ENCODE measurements around the gene GEN1. TPM values are rescaled to one million over a fixed set of nuclear protein-coding genes. Genes with fewer than 3 reads are reported as not detected.
A peak's percentile ranks its signal among the peaks of the same experiment; 100 is the strongest.

The GEN1 gene
- total RNA-seq, 1 donor: 4.0 TPM

DNA sequence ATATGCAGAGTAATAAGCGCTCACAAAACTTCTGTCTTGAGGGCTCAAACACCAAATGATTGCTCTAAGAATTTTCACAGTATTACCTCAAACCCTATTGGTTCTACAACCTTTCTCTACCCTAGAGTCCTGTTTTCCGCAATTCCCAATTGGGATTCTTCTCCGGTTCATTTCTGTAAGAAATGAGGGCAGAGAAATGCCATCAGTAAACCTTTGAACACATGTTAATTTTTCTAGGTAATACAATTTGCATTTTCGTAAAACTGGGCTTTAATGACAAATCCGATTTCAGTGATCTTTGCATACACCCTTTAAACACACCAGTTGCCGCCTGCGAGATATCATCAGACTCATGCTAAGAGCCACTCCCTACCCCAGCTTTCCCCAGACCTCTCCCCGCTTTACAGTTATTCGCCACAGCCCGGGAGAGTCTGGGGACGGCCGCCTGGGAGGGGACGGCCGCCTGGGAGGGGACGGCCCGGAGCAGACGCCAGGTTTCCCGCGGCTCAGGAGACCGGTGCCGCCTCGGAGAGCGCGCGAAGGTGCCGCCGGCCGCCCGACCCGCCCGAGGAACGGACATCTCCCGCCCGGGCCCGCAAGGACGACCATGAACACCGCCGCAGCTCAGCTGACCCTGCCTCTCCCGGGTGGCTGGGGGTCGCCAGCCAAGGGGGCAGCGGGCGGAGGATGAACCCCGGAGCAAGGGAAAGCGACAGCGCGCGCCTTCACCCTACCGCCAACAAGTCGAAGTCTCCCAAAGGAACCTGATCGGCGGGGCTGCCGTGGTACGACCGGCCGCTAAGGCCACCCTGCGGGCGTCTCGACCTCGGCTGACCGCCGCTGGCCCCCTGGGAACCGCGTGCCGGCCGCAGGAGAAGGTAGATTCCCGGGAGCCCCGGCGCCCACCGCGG, 791 bp upstream of the GEN1 start:
- peak in 2 of 3 donors; percentile 36 to 50 for DNase-seq (ENCODE audit: low read depth in 2 of 3, low spot score in 2 of 3)

DNA sequence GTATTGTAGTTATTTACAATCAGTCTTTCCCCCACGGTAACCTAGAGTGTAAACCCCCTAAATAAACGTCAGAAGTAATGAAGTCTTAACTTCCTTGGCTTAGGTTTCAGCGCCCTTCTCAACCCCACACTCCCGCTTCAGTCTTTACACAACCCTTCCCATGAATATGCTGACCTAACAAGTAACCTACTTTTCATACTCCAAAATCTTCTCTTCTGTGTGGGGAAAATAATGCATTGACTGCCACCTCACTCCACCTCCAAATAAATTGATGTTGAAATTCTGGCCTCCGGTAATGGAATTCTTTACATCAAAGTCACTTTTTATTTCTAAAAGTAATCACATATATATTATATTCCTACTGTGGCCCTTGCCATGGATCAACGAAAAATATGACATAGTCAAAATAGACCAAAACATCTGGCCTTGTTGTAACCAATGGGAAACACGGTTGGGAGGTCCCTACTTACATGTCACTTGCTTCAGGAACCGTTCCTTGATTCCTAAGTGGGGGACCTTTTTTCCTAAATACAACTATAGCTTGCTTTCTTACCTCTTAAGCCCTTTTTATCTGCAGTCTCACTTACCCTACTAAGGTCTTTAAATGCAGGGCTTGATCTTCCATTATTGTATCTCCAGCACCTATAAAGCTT, 961 bp downstream of the GEN1 start:
- DNase-seq (ENCODE audit: low read depth in 2 of 3, low spot score in 2 of 3): peak in 1 of 3 donors; percentile 12

GRCh38 chr2:17756668-17757067, 2.7 kb downstream of the GEN1 start:
- DNase-seq (ENCODE audit: low read depth in 2 of 3, low spot score in 2 of 3): no peak

DNA sequence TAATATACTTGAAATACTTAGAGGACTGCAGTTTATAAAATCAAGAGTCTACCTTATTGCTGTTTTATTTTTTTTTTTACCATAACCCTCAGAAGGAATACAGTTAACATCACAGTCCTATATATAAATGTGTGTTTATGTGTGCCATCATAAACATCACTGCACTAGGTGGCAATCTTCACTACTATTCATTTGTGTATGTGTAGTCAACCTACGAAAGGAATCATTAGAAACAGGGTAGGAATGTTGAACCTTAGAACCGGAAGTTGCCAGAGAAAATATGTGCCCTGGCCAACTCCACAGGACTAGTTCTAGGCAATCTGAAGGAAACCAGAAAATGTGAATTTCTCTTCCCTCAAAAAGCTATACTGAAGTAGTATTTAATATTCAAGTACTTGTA, 3.4 kb downstream of the GEN1 start:
- no peak for DNase-seq (ENCODE audit: low read depth in 2 of 3, low spot score in 2 of 3)

GRCh38 chr2:17758118-17758517, 4.2 kb downstream of the GEN1 start:
- no peak for DNase-seq (ENCODE audit: low read depth in 2 of 3, low spot score in 2 of 3)

- DNase-seq (ENCODE audit: low read depth in 2 of 3, low spot score in 2 of 3): no peak
These were observed 5.9 kb downstream of the GEN1 start for GRCh38 chr2:17759805-17760204.

DNA sequence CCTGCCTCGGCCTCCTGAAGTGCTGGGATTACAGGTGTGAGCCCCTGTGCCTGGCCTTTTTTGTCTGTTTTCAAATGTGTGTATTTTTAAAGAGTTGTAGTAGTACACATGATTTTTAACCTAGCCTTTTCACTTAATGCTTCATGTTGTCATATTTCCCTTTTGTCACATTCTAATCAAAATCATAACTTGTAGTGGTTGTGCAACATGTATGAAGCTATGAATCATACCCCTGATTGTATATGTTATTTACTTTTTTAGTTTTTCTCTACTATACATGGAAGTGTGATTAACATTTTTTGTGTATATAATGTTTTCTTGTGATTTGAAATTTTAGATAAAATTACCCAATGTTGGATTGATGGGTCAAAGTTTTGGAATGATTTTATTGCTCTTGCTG, 8.5 kb downstream of the GEN1 start:
- no peak for DNase-seq (ENCODE audit: low read depth in 2 of 3, low spot score in 2 of 3)

DNA sequence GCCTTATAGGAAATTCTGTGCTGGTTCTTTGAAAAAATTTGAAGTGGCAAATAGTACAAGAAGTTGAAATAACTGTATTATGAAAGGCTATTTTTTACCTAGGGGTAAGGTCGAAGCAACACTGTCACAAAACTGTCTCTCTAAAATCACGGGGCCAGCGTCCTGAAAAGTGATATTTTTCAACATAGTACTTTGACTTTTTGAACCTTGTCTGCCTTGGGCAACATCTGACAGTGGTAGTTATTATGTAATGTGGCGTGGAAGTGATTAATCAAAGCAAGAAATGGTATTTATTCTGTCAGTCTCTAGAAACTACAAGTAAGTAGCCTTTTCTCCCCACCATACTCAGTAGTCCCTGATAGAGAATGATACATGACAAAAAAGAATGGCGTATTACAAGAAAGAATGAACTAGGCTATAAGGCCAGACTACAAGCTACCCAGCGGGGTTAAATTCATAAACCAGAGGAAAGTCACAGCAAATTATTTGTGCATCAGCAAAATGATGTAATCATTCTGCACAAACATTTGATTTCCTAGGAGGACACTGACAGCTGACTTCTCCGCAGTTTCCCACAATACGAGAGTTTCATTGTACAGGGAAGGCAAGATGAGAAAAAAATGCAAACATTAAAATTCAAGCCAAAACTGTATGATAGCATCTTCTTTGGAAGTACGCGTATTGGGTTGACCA, 9.8 kb downstream of the GEN1 start:
- DNase-seq (ENCODE audit: low read depth in 2 of 3, low spot score in 2 of 3): no peak

GRCh38 chr2:17765398-17765797, 11.5 kb downstream of the GEN1 start:
- DNase-seq (ENCODE audit: low read depth in 2 of 3, low spot score in 2 of 3): no peak

GRCh38 chr2:17768894-17769293, 15.0 kb downstream of the GEN1 start:
- DNase-seq (ENCODE audit: low read depth in 2 of 3, low spot score in 2 of 3): no peak

DNA sequence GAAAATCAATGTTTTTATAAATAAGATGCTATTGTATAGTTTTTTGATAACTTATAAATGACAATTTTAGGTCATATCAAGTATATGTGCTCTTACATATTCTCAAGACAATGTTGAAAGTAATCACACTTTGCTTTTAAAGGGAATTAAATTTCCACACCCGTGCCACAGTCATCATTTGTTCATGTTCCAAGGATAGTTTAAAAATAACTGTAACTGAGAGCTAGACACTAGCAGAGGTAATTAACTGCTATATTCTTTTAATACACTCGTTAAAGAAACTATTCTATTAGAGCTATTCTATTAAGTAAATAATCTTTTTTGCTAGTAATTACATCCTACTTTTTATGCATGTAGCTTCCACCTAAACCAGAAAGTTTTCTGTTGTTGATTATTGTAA, 18.0 kb downstream of the GEN1 start:
- DNase-seq (ENCODE audit: low read depth in 2 of 3, low spot score in 2 of 3): no peak

DNA sequence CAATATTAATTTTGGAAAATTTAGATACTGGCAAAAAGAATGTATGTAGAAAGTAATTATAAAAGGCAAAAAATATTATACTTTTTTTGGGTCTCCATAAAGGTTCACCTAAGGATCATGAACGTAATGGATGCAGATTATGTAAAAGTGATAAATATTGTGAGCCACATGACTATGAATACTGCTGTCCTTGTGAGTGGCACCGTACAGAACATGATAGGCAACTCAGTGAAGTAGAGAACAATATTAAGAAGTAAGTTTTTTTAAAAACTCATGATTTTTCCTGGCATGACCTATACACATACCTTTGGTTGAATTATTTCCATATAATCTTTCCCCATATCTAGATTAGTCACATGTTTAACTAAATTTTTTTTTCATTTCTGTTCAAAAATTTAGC, 18.6 kb downstream of the GEN1 start:
- no peak for DNase-seq (ENCODE audit: low read depth in 2 of 3, low spot score in 2 of 3)

DNA sequence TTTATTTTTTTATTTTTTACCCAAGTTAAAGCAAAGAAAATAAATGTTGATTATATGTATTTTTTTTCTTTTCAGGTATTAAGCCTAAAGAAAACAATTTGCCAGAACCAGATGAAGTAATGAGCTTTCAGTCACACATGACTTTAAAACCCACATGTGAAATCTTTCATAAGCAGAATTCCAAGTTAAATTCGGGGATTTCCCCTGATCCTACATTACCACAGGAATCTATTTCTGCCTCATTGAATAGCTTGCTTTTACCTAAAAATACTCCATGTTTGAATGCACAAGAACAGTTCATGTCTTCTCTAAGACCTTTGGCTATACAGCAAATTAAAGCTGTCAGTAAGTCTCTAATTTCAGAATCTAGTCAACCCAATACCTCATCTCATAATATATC, 26.6 kb downstream of the GEN1 start:
- no peak for DNase-seq (ENCODE audit: low read depth in 2 of 3, low spot score in 2 of 3)

GRCh38 chr2:17781482-17781881, 27.5 kb downstream of the GEN1 start:
- DNase-seq (ENCODE audit: low read depth in 2 of 3, low spot score in 2 of 3): no peak

- DNase-seq (ENCODE audit: low read depth in 2 of 3, low spot score in 2 of 3): no peak
These were observed 32.8 kb downstream of the GEN1 start for GRCh38 chr2:17786727-17787126.

- DNase-seq (ENCODE audit: low read depth in 2 of 3, low spot score in 2 of 3): no peak
These were observed 34.8 kb downstream of the GEN1 start for GRCh38 chr2:17788773-17789172.

DNA sequence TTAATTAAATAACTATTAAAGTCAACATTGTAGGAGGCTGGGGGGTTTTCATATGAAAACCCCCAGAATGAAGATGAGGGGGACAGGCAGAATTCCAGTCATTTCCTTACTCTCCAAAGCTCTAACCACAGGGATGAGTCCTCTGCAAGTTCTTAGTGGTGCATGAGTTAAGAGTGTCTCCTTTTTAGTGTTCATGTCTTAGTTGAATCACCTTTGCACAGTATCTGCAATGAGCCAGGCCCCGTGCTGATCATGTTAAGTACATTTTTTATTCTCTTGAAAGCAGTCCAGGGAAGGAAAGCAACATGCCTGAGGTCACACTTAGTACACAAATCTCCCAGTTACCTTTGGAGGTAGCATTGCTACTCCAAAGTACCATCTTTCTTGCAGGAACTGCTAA, 36.6 kb downstream of the GEN1 start:
- no peak for DNase-seq (ENCODE audit: low read depth in 2 of 3, low spot score in 2 of 3)

DNA sequence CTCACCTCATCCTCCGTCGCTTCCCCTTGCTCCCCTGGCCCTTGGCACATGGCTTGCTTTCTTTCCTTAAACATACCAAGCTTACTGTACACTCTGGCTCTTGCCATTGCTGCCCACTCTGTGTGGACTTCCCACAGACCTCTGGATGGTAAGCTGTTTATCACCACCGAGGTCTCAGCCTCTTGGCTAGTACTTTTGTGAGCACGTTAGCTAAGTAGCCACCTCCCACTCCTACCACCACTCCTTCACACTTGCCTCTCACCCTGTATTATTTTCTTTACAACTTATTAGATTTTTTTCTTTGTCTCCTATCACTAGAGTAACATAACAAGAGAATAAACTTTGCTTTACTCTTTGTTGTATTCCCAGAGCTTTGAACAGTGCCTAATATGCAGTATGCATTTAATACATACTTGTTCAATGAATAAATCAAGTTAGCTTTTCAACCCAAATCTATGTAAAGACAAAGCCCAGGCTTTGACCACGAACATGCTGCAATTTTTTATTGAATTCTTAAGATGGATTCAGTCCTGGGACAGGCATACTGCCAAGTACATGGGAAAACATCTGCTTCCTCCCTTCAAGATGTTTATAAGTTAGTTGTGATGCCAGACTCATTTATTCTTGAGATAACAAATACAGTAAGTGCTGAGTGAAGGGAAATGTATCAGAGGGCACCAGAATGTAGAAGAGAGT, 37.3 kb downstream of the GEN1 start:
- peak in 2 of 3 donors; percentile 85 to 96 for DNase-seq (ENCODE audit: low read depth in 2 of 3, low spot score in 2 of 3)

DNA sequence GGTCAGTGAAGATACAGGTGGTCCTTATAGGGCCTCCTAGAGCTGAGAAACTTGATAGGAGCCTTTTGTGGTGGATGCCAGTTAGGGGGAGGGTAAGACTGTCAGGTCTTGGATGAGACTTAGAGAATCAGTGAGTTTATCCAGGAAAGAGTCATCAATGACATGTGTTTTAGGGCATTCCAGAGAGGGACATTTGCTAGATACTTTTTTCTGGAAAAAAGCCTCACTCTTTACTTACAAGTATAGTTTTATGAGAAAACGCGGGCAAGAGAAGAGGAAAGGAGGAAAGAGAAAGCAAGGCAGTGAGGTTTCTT, 37.8 kb downstream of the GEN1 start:
- no peak for DNase-seq (ENCODE audit: low read depth in 2 of 3, low spot score in 2 of 3)

GRCh38 chr2:17792515-17792914, 38.6 kb downstream of the GEN1 start:
- DNase-seq (ENCODE audit: low read depth in 2 of 3, low spot score in 2 of 3): peak in 1 of 3 donors; percentile 67

- no peak for DNase-seq (ENCODE audit: low read depth in 2 of 3, low spot score in 2 of 3)
These were observed 39.4 kb downstream of the GEN1 start for GRCh38 chr2:17793296-17793695.

All from hematopoietic multipotent progenitor cell (in vitro differentiated cells).